Measurements from ENCODE around the gene PCDHGA12.
"Not testable (repeated sequence)": the region's sequence is repeated elsewhere in the genome, so short reads cannot be mapped to it uniquely, and the experiment has no call there.

Gene PCDHGA12

DNA sequence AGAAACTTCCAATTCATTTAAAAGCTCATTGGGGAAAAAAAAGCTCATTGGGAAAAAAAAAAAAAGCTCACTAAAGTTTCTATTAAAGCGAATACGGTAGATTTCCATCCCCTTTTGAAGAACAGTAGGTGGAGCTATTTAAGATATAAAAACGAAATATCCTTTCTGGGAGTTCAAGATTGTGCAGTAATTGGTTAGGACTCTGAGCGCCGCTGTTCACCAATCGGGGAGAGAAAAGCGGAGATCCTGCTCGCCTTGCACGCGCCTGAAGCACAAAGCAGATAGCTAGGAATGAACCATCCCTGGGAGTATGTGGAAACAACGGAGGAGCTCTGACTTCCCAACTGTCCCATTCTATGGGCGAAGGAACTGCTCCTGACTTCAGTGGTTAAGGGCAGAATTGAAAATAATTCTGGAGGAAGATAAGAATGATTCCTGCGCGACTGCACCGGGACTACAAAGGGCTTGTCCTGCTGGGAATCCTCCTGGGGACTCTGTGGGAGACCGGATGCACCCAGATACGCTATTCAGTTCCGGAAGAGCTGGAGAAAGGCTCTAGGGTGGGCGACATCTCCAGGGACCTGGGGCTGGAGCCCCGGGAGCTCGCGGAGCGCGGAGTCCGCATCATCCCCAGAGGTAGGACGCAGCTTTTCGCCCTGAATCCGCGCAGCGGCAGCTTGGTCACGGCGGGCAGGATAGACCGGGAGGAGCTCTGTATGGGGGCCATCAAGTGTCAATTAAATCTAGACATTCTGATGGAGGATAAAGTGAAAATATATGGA, at the start of gene PCDHGA12:
Gene PCDHGA12 (plus strand): TSS at position 176 of the 782 bp plus-strand sequence. CDS start 253 bp downstream, at position 429.
- DNase-seq (ENCODE audit: low read depth in 2 of 2): no peak

DNA sequence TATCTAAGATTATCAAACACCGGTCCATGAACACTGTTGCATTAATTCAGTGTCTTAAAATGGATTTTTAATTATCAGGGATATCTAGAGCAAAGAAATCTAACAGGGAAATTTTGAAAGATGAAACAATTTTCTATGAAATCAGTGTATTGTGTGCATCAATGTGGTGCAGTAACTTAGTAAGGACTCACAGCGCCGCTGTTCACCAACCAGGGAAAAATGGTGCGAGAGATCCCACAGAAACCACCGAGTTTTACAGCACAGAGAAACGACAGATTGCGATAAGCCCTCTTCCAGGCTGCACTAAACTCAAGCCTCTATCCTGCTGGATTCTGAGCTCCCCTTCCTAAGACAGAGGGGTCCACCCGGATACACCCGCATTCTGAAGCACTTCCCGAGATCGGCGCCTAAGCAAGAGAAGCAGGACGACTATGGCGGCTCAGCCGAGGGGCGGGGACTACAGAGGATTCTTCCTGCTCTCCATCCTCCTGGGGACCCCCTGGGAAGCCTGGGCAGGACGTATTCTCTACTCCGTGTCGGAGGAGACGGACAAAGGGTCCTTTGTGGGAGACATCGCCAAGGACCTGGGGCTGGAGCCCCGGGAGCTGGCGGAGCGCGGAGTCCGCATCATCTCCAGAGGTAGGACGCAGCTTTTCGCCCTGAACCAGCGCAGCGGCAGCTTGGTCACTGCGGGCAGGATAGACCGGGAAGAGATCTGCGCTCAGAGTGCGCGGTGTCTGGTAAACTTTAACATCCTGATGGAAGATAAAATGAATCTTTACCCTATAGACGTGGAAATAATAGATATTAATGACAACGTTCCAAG, 47.6 kb upstream of the PCDHGA12 start, which contains the start of gene PCDHGA7:
Gene PCDHGA7 (plus strand): TSS at position 274 of the 826 bp plus-strand sequence. CDS start 158 bp downstream, at position 432.
- DNase-seq (ENCODE audit: low read depth in 2 of 2): no peak

DNA sequence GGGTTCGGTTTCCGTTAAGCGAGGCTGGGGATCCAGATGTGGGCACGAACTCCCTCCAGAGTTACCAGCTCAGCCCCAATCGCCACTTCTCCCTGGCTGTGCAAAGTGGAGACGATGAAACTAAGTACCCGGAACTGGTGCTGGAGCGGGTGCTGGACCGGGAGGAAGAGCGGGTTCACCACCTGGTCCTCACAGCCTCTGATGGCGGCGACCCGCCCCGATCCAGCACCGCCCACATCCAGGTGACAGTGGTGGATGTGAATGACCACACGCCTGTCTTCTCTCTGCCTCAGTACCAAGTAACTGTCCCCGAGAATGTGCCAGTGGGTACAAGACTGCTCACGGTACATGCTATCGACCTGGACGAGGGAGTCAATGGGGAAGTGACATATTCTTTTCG, 47.0 kb upstream of the PCDHGA12 start:
- DNase-seq (ENCODE audit: low read depth in 2 of 2): no peak

DNA sequence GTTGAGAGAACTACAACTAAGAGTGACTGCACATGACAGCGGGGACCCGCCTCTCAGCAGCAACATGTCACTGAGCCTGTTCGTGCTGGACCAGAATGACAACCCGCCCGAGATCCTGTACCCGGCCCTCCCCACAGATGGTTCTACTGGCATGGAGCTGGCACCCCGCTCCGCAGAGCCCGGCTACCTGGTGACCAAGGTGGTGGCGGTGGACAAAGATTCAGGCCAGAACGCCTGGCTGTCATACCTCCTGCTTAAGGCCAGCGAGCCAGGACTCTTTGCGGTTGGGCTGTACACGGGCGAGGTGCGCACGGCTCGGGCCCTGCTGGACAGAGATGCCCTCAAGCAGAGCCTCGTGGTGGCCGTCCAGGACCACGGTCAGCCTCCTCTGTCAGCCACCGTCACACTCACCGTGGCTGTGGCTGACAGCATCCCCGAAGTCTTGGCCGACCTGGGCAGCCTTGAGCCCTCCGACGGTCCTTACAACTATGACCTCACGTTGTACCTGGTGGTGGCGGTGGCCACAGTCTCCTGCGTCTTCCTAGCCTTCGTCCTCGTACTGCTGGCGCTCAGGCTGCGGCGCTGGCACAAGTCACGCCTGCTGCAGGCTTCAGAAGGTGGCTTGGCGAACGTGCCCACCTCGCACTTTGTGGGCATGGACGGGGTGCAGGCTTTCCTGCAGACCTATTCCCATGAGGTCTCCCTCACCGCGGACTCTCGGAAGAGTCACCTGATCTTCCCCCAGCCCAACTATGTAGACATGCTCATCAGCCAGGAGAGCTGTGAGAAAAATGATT, 45.6 kb upstream of the PCDHGA12 start:
- no peak for DNase-seq (ENCODE audit: low read depth in 2 of 2)

DNA sequence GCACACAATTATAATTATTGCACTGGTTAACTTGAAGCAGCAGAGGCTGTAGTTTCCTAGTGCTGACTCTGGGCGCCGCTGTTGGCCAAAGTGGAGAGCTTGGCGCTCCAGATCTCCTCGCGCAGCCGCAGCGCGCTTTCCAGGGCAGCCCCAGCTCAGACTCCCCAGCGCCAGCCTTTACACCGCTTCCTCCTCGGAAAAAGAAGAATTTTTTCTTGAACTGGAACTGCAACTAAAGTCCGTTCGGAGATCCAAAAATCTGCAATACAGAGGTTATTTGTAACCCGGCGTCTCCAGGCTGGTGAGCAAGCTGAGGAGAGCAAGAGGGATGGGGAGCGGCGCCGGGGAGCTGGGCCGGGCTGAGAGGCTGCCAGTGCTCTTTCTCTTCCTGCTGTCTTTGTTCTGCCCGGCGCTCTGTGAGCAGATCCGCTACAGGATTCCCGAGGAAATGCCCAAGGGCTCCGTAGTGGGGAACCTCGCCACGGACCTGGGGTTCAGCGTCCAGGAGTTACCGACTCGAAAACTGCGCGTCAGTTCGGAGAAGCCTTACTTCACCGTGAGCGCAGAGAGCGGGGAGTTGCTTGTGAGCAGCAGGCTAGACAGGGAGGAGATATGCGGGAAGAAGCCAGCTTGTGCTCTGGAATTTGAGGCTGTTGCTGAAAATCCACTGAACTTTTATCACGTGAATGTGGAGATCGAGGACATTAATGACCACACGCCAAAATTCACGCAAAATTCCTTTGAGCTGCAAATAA, 42.6 kb upstream of the PCDHGA12 start, which contains the start of gene PCDHGB4:
Gene PCDHGB4 (plus strand): TSS at position 142 of the 755 bp plus-strand sequence. CDS start 187 bp downstream, at position 329.
- DNase-seq (ENCODE audit: low read depth in 2 of 2): not testable (repeated sequence)

DNA sequence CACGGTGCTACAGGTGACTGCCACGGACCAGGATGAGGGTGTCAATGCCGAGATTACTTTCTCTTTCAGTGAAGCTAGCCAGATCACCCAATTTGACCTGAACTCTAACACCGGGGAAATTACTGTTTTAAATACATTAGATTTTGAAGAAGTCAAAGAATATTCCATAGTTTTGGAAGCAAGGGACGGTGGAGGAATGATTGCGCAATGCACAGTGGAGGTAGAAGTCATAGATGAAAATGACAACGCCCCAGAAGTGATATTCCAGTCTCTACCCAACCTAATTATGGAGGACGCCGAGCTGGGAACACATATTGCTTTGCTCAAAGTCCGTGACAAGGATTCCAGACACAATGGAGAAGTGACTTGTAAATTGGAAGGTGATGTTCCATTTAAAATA, 41.6 kb upstream of the PCDHGA12 start:
- no peak for DNase-seq (ENCODE audit: low read depth in 2 of 2)

DNA sequence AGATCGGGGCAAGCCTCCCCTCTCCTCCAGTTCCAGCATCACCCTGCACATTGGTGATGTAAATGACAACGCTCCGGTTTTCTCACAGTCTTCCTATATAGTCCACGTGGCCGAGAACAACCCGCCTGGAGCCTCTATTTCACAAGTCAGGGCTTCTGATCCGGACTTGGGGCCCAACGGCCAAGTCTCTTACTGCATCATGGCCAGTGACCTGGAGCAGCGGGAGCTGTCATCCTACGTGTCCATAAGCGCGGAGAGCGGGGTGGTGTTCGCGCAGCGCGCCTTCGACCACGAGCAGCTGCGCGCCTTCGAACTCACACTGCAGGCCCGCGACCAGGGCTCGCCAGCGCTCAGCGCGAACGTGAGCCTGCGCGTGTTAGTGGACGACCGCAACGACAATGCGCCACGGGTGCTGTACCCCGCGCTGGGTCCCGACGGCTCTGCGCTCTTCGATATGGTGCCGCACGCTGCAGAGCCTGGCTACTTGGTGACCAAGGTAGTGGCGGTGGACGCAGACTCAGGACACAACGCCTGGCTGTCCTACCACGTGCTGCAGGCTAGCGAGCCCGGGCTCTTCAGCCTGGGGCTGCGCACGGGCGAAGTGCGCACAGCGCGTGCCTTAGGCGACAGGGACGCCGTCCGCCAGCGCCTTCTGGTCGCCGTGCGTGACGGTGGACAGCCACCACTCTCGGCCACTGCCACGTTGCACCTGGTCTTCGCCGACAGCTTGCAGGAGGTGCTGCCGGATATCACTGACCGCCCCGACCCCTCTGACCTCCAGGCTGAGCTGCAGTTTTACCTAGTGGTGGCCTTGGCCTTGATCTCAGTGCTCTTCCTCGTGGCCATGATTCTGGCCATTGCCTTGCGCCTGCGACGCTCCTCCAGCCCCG, 40.9 kb upstream of the PCDHGA12 start:
- no peak for DNase-seq (ENCODE audit: low read depth in 2 of 2)

DNA sequence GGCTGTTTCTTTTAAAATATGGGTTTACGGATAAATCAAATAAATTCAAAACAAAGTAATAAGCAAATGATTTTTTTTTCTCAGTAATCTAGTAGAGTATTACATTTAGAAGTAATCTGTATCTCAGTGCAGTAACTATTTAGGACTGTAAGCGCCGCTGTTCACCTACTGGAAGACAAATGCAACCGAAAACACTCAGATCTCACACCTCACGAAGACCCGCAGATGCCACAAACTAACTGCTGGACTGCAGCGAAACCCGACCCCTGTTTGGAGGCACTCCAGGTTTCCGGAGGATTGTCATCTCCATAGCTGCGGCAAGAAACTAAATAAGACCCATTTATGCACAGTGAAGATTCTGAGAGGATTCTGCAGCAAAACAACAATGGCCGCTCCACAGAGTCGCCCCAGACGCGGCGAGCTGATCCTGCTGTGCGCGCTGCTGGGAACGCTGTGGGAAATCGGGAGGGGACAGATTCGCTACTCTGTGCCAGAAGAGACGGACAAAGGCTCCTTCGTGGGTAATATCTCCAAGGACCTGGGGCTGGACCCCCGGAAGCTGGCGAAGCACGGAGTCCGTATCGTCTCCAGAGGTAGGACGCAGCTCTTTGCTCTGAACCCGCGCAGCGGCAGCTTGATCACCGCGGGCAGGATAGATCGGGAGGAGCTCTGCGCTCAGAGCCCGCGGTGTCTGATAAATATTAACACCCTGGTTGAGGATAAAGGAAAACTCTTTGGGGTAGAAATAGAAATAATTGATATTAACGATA, 37.7 kb upstream of the PCDHGA12 start, which contains the start of gene PCDHGA8:
Gene PCDHGA8 (plus strand): TSS at position 205 of the 770 bp plus-strand sequence. CDS start 181 bp downstream, at position 386.
- DNase-seq (ENCODE audit: low read depth in 2 of 2): no peak

DNA sequence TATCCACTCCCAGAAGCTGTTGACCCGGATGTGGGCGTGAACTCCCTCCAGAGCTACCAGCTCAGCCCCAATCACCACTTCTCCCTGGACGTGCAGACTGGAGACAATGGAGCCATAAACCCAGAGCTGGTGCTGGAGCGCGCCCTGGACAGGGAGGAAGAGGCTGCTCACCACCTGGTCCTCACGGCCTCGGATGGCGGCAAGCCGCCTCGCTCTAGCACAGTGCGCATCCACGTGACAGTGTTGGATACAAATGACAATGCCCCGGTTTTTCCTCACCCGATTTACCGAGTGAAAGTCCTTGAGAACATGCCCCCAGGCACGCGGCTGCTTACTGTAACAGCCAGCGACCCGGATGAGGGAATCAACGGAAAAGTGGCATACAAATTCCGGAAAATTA, 37.0 kb upstream of the PCDHGA12 start:
- no peak for DNase-seq (ENCODE audit: low read depth in 2 of 2)

DNA sequence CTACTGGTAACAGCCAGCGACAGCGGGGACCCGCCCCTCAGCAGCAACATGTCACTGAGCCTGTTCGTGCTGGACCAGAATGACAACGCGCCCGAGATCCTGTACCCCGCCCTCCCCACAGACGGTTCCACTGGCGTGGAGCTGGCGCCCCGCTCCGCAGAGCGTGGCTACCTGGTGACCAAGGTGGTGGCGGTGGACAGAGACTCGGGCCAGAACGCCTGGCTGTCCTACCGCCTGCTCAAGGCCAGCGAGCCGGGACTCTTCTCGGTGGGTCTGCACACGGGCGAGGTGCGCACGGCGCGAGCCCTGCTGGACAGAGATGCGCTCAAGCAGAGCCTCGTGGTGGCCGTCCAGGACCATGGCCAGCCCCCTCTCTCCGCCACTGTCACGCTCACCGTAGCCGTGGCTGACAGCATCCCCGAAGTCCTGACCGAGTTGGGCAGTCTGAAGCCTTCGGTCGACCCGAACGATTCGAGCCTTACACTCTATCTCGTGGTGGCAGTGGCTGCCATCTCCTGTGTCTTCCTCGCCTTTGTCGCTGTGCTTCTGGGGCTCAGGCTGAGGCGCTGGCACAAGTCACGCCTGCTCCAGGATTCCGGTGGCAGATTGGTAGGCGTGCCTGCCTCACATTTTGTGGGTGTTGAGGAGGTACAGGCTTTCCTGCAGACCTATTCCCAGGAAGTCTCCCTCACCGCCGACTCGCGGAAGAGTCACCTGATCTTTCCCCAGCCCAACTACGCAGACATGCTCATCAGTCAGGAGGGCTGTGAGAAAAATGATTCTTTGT, 35.7 kb upstream of the PCDHGA12 start:
- DNase-seq (ENCODE audit: low read depth in 2 of 2): not testable (repeated sequence)

DNA sequence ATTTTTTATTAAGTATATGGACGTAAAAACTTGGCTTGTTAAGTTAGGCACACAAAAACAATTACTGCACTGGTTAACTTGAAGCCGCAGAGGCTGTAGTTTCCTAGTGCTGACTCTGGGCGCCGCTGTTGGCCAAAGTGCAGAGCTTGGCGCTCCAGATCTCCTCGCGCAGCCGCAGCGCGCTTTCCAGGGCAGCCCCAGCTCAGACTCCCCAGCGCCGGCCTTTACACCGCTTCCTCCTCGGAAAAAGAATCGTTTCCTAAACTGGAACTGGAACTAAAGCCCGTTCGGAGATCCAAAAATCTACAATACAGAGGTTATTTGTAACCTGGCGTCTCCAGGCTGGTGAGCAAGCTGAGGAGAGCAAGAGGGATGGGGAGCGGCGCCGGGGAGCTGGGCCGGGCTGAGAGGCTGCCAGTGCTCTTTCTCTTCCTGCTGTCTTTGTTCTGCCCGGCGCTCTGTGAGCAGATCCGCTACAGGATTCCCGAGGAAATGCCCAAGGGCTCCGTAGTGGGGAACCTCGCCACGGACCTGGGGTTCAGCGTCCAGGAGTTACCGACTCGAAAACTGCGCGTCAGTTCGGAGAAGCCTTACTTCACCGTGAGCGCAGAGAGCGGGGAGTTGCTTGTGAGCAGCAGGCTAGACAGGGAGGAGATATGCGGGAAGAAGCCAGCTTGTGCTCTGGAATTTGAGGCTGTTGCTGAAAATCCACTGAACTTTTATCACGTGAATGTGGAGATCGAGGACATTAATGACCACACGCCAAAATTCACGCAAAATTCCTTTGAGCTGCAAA, 32.4 kb upstream of the PCDHGA12 start, which contains the start of gene PCDHGB5:
Gene PCDHGB5 (plus strand): TSS at position 192 of the 796 bp plus-strand sequence. CDS start 181 bp downstream, at position 373.
- not testable (repeated sequence) for DNase-seq (ENCODE audit: low read depth in 2 of 2)

DNA sequence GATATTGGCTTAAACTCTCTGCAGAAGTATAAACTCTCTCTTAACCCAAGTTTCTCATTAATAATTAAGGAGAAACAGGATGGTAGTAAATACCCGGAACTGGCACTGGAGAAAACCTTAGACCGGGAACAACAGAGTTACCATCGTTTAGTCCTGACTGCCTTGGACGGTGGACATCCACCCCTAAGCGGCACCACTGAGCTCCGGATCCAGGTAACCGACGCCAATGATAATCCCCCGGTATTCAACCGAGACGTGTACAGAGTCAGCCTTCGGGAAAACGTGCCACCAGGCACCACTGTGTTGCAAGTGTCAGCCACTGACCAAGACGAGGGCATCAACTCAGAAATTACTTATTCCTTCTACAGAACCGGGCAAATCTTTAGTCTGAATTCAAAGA, 31.7 kb upstream of the PCDHGA12 start:
- DNase-seq (ENCODE audit: low read depth in 2 of 2): no peak

DNA sequence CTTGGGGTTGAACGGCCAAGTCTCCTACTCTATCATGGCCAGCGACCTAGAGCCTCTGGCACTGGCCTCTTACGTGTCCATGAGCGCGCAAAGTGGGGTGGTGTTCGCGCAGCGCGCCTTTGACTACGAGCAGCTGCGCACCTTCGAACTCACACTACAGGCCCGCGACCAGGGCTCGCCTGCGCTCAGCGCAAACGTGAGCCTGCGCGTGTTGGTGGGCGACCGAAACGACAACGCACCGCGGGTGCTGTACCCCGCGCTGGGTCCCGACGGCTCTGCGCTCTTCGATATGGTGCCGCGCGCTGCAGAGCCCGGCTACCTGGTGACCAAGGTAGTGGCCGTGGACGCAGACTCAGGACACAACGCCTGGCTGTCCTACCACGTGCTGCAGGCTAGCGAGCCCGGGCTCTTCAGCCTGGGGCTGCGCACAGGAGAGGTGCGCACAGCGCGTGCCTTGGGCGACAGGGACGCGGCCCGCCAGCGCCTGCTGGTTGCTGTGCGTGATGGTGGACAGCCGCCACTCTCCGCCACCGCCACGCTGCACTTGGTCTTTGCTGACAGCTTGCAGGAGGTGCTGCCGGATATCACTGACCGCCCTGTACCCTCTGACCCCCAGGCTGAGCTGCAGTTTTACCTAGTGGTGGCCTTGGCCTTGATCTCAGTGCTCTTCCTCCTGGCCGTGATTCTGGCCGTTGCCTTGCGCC, 30.6 kb upstream of the PCDHGA12 start:
- DNase-seq (ENCODE audit: low read depth in 2 of 2): no peak

DNA sequence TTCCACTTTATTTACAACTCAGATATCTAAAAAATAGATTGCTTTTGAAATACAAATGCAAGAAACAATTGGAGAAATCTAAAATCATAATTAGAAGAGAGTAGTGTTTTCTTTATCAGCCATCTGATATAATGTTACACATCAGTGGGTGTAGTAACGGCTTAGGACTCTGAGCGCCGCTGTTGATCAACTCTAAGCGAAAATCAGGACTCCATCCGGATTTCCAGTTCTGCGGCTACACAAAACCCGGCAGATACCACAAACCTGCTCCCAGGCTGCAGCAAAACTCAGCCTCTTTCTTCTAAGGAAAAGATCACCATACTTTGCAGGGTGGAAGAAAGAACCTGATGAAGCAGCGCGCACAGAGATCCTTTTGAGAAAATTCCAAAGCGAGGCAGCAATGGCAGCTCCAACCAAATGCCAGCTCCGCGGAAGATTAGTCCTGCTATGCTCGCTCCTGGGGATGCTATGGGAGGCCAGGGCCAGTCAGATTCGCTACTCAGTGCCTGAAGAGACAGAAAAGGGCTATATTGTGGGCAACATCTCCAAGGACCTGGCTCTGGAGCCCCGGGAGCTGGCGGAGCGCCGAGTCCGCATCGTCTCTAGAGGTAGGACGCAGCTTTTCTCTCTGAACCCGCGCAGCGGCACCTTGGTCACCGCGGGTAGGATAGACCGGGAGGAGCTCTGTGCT, 27.6 kb upstream of the PCDHGA12 start, which contains the start of gene PCDHGA9:
Gene PCDHGA9 (plus strand): TSS at position 226 of the 691 bp plus-strand sequence. CDS start 175 bp downstream, at position 401.
- no peak for DNase-seq (ENCODE audit: low read depth in 2 of 2)

DNA sequence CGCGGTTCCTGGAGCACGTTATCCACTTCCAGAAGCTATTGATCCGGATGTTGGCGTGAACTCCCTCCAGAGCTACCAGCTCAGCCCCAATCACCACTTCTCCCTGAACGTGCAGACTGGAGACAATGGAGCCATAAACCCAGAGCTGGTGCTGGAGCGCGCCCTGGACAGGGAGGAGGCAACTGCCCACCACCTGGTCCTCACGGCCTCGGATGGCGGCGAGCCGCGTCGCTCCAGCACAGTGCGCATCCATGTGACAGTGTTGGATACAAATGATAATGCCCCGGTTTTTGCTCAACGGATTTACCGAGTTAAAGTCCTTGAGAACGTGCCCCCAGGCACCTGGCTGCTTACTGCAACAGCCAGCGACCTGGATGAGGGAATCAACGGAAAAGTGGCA, 26.9 kb upstream of the PCDHGA12 start:
- no peak for DNase-seq (ENCODE audit: low read depth in 2 of 2)
